Measurements from ENCODE around the gene OR2A42. TPM values are rescaled to one million over a fixed set of nuclear protein-coding genes. Genes with fewer than 3 reads are reported as not detected.
"Not testable (repeated sequence)": the region's sequence is repeated elsewhere in the genome, so short reads cannot be mapped to it uniquely, and the experiment has no call there.

Gene OR2A42
- total RNA-seq, 3 donors from 2014 or later (not counting 1 experiment from before 2014, with no cell fraction given): not detected

- H3K4me1 Mint-ChIP-seq; intact Hi-C loops (cut with micrococcal nuclease); H3K4me3 Mint-ChIP-seq; H3K4me3 ChIP-seq (ENCODE audit: low read length); H3K27me3 ChIP-seq (ENCODE audit: control insufficient read depth, insufficient read depth, low read length); ATAC-seq; DNase-seq; H3K27me3 Mint-ChIP-seq (ENCODE audit: low read depth in 2 of 2); H3K36me3 Mint-ChIP-seq; H3K36me3 ChIP-seq (ENCODE audit: control insufficient read depth, insufficient read depth, low read length); H3K27ac Mint-ChIP-seq; H3K9me3 ChIP-seq (ENCODE audit: control insufficient read depth, insufficient read depth, low read length); H3K4me1 ChIP-seq (ENCODE audit: control insufficient read depth, insufficient read depth, low read length); H3K9me3 Mint-ChIP-seq; H3K27ac ChIP-seq (ENCODE audit: low read length): not testable (repeated sequence)
Observed at GRCh38 chr7:144223675-144224074, 15.7 kb downstream of the OR2A42 start.

- H3K27ac ChIP-seq (ENCODE audit: low read length); ATAC-seq; H3K9me3 ChIP-seq (ENCODE audit: control insufficient read depth, insufficient read depth, low read length); H3K36me3 ChIP-seq (ENCODE audit: control insufficient read depth, insufficient read depth, low read length); H3K9me3 Mint-ChIP-seq; H3K4me3 ChIP-seq (ENCODE audit: low read length); intact Hi-C loops (cut with micrococcal nuclease); H3K4me1 Mint-ChIP-seq; H3K4me3 Mint-ChIP-seq; DNase-seq; H3K27me3 Mint-ChIP-seq (ENCODE audit: low read depth in 2 of 2); H3K27ac Mint-ChIP-seq; H3K27me3 ChIP-seq (ENCODE audit: control insufficient read depth, insufficient read depth, low read length); H3K36me3 Mint-ChIP-seq; H3K4me1 ChIP-seq (ENCODE audit: control insufficient read depth, insufficient read depth, low read length): not testable (repeated sequence)
Observed at GRCh38 chr7:144220531-144220930, 18.9 kb downstream of the OR2A42 start.

GRCh38 chr7:144219149-144219548 is 20.3 kb downstream of the OR2A42 start:
- H3K4me1 Mint-ChIP-seq; H3K36me3 ChIP-seq (ENCODE audit: control insufficient read depth, insufficient read depth, low read length); H3K36me3 Mint-ChIP-seq; H3K9me3 ChIP-seq (ENCODE audit: control insufficient read depth, insufficient read depth, low read length); H3K27ac ChIP-seq (ENCODE audit: low read length); H3K4me3 Mint-ChIP-seq; H3K27me3 Mint-ChIP-seq (ENCODE audit: low read depth in 2 of 2); H3K27me3 ChIP-seq (ENCODE audit: control insufficient read depth, insufficient read depth, low read length); H3K27ac Mint-ChIP-seq; H3K4me3 ChIP-seq (ENCODE audit: low read length); H3K9me3 Mint-ChIP-seq; intact Hi-C loops (cut with micrococcal nuclease); DNase-seq; H3K4me1 ChIP-seq (ENCODE audit: control insufficient read depth, insufficient read depth, low read length): not testable (repeated sequence)
- no CpG with 5 or more reads among the region's 4 CpGs for WGBS (ENCODE audit: insufficient coverage)
- ATAC-seq: peak in 1 of 3 donors; percentile 28

GRCh38 chr7:144218581-144218980 is 20.8 kb downstream of the OR2A42 start:
- H3K27me3 Mint-ChIP-seq (ENCODE audit: low read depth in 2 of 2); H3K27me3 ChIP-seq (ENCODE audit: control insufficient read depth, insufficient read depth, low read length); H3K4me3 ChIP-seq (ENCODE audit: low read length); ATAC-seq; H3K4me3 Mint-ChIP-seq; H3K27ac ChIP-seq (ENCODE audit: low read length); H3K9me3 ChIP-seq (ENCODE audit: control insufficient read depth, insufficient read depth, low read length); intact Hi-C loops (cut with micrococcal nuclease); DNase-seq; H3K27ac Mint-ChIP-seq; H3K36me3 ChIP-seq (ENCODE audit: control insufficient read depth, insufficient read depth, low read length); H3K9me3 Mint-ChIP-seq; H3K4me1 ChIP-seq (ENCODE audit: control insufficient read depth, insufficient read depth, low read length); H3K4me1 Mint-ChIP-seq; H3K36me3 Mint-ChIP-seq: not testable (repeated sequence)
- WGBS (ENCODE audit: insufficient coverage): no CpG with 5 or more reads among the region's 1 CpG

GRCh38 chr7:144217200-144217599 is 22.2 kb downstream of the OR2A42 start:
- H3K27me3 ChIP-seq (ENCODE audit: control insufficient read depth, insufficient read depth, low read length); DNase-seq; H3K9me3 Mint-ChIP-seq; H3K36me3 Mint-ChIP-seq; H3K27me3 Mint-ChIP-seq (ENCODE audit: low read depth in 2 of 2); intact Hi-C loops (cut with micrococcal nuclease); H3K9me3 ChIP-seq (ENCODE audit: control insufficient read depth, insufficient read depth, low read length); H3K36me3 ChIP-seq (ENCODE audit: control insufficient read depth, insufficient read depth, low read length); H3K4me1 ChIP-seq (ENCODE audit: control insufficient read depth, insufficient read depth, low read length); H3K27ac ChIP-seq (ENCODE audit: low read length); ATAC-seq; H3K4me1 Mint-ChIP-seq; H3K4me3 ChIP-seq (ENCODE audit: low read length); H3K4me3 Mint-ChIP-seq; H3K27ac Mint-ChIP-seq: not testable (repeated sequence)

GRCh38 chr7:144205306-144205705 is 34.1 kb downstream of the OR2A42 start:
- DNase-seq; H3K27ac ChIP-seq (ENCODE audit: low read length); H3K36me3 Mint-ChIP-seq; H3K27me3 Mint-ChIP-seq (ENCODE audit: low read depth in 2 of 2); H3K4me3 Mint-ChIP-seq; H3K4me1 Mint-ChIP-seq; intact Hi-C loops (cut with micrococcal nuclease); H3K9me3 ChIP-seq (ENCODE audit: control insufficient read depth, insufficient read depth, low read length); H3K4me1 ChIP-seq (ENCODE audit: control insufficient read depth, insufficient read depth, low read length); H3K27me3 ChIP-seq (ENCODE audit: control insufficient read depth, insufficient read depth, low read length); H3K36me3 ChIP-seq (ENCODE audit: control insufficient read depth, insufficient read depth, low read length); H3K27ac Mint-ChIP-seq; H3K4me3 ChIP-seq (ENCODE audit: low read length); H3K9me3 Mint-ChIP-seq; ATAC-seq: not testable (repeated sequence)
- no CpG with 5 or more reads among the region's 5 CpGs for WGBS (ENCODE audit: insufficient coverage)

- ATAC-seq; H3K27me3 ChIP-seq (ENCODE audit: control insufficient read depth, insufficient read depth, low read length); H3K27me3 Mint-ChIP-seq (ENCODE audit: low read depth in 2 of 2); intact Hi-C loops (cut with micrococcal nuclease); H3K27ac ChIP-seq (ENCODE audit: low read length); H3K9me3 ChIP-seq (ENCODE audit: control insufficient read depth, insufficient read depth, low read length); H3K4me1 Mint-ChIP-seq; DNase-seq; H3K4me1 ChIP-seq (ENCODE audit: control insufficient read depth, insufficient read depth, low read length); H3K4me3 Mint-ChIP-seq; H3K27ac Mint-ChIP-seq; H3K36me3 Mint-ChIP-seq; H3K9me3 Mint-ChIP-seq; H3K4me3 ChIP-seq (ENCODE audit: low read length); H3K36me3 ChIP-seq (ENCODE audit: control insufficient read depth, insufficient read depth, low read length): not testable (repeated sequence)
- WGBS (ENCODE audit: insufficient coverage): no CpG with 5 or more reads among the region's 3 CpGs
Observed at GRCh38 chr7:144203086-144203485, 36.3 kb downstream of the OR2A42 start.

GRCh38 chr7:144201978-144202377 is 37.4 kb downstream of the OR2A42 start:
- H3K27me3 Mint-ChIP-seq (ENCODE audit: low read depth in 2 of 2); H3K27ac ChIP-seq (ENCODE audit: low read length); ATAC-seq; H3K36me3 Mint-ChIP-seq; H3K9me3 Mint-ChIP-seq; H3K36me3 ChIP-seq (ENCODE audit: control insufficient read depth, insufficient read depth, low read length); H3K4me1 Mint-ChIP-seq; H3K4me3 ChIP-seq (ENCODE audit: low read length); H3K4me1 ChIP-seq (ENCODE audit: control insufficient read depth, insufficient read depth, low read length); H3K4me3 Mint-ChIP-seq; H3K27ac Mint-ChIP-seq; H3K9me3 ChIP-seq (ENCODE audit: control insufficient read depth, insufficient read depth, low read length); intact Hi-C loops (cut with micrococcal nuclease); H3K27me3 ChIP-seq (ENCODE audit: control insufficient read depth, insufficient read depth, low read length); DNase-seq: not testable (repeated sequence)
- WGBS (ENCODE audit: insufficient coverage): no CpG with 5 or more reads among the region's 1 CpG

All from natural killer cell (primary cell).